HG02884 (cell line): ENCODE data around the gene CTRB2.
"Not testable (repeated sequence)": the region's sequence is repeated elsewhere in the genome, so short reads cannot be mapped to it uniquely, and the experiment has no call there.

Experiments
- ATAC-seq: cut with Tn5 transposase; IDR thresholded peaks from one replicate; pipeline ENCODE4 v1.9.1; 2021; ENCODE audit warnings: mild to moderate bottlenecking, moderate library complexity; ENCODE audit not compliant: unreplicated experiment

CTRB2 gene

GRCh38 chr16:75242436-75243078 is 35.6 kb upstream of the CTRB2 start:
- not testable (repeated sequence) for ATAC-seq

- no peak for ATAC-seq
These were observed 35.0 kb upstream of the CTRB2 start for GRCh38 chr16:75241955-75242354.

- ATAC-seq = no peak
These were observed 34.5 kb upstream of the CTRB2 start for GRCh38 chr16:75241412-75241811.

- ATAC-seq = not testable (repeated sequence)
These were observed 33.7 kb upstream of the CTRB2 start for GRCh38 chr16:75240633-75241032.

- ATAC-seq = no peak
These were observed 32.7 kb upstream of the CTRB2 start for GRCh38 chr16:75239542-75240122.

GRCh38 chr16:75238853-75239541 is 32.0 kb upstream of the CTRB2 start:
- ATAC-seq = no peak

- ATAC-seq = no peak
These were observed 31.3 kb upstream of the CTRB2 start for GRCh38 chr16:75238132-75238852.

- ATAC-seq = no peak
These were observed 30.6 kb upstream of the CTRB2 start for GRCh38 chr16:75237398-75238131.

GRCh38 chr16:75236736-75237397 is 29.9 kb upstream of the CTRB2 start:
- no peak for ATAC-seq

- no peak for ATAC-seq
These were observed 29.3 kb upstream of the CTRB2 start for GRCh38 chr16:75236232-75236631.

GRCh38 chr16:75235721-75236193 is 28.8 kb upstream of the CTRB2 start:
- ATAC-seq = no peak

GRCh38 chr16:75234856-75235696 is 28.1 kb upstream of the CTRB2 start:
- no peak for ATAC-seq

- no peak for ATAC-seq
These were observed 26.6 kb upstream of the CTRB2 start for GRCh38 chr16:75233611-75233938.

- ATAC-seq = no peak
These were observed 24.6 kb upstream of the CTRB2 start for GRCh38 chr16:75231570-75231969.

- ATAC-seq = no peak
These were observed 23.6 kb upstream of the CTRB2 start for GRCh38 chr16:75230471-75231110.

GRCh38 chr16:75229172-75230031 is 22.4 kb upstream of the CTRB2 start:
- ATAC-seq = no peak

GRCh38 chr16:75228143-75228976 is 21.4 kb upstream of the CTRB2 start:
- no peak for ATAC-seq
